ENCODE results near the gene PRSS35.
"Not testable (repeated sequence)": the region's sequence is repeated elsewhere in the genome, so short reads cannot be mapped to it uniquely, and the experiment has no call there.

Gene PRSS35

DNA sequence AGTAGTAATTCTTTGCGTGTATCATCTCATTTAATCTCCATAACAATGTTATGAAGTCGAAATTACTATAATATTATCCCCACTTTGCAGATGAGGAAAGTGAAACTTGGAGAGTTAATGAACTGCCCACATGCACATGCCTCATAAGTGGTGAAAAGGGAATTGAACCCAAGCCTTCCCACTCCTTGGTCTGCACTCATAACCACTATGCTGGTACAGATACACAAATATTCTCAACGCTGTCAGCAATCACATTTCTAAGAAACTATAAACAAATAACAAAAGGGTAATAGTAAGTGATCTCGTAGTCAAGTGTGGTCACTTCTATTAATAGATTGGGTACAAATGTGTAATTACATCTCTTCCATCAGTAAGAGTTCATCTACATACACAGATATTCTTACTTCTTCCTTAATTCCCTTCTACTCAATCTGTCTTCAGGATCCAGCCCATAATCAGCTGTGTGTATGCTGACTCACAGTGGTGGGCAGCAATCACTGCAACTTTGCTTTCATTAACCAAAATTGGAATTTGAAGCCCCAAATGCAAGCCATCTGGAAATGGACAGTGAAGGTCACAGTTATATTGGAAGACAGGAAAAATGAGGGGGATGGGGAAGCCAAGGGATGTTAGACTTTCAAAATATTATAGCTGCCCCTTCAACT, 6.6 kb downstream of the PRSS35 start:
- DNase-seq = no peak

DNA sequence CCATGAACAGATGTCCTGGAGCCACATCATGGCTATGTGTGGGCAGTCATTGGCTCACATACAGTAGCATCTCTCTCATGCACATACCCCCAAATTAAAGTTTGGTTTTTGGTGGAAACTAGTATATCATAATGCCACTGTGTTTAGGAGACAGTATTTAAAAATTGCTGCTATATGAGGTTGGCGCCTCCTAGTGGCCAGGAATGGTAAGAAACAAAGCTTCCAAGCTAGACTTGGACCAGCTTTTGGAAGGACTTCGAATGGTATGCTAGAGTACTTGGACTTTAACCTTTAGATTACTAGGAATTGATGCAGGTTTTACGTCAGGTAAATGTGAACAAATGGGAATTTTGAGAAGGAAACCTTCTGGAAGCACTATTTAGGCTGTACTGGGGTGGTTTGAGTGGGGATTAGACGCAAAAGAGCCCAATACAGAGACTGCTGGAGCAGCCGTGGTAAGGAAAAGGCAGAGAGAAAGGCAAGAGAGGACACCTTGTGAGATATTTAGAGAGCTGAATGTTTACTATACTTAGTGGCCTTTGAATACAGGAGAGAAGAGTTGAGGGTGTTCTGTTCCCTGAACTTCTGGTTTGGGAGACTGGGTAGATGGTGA, 23.8 kb downstream of the PRSS35 start:
- DNase-seq = peak; percentile 78

DNA sequence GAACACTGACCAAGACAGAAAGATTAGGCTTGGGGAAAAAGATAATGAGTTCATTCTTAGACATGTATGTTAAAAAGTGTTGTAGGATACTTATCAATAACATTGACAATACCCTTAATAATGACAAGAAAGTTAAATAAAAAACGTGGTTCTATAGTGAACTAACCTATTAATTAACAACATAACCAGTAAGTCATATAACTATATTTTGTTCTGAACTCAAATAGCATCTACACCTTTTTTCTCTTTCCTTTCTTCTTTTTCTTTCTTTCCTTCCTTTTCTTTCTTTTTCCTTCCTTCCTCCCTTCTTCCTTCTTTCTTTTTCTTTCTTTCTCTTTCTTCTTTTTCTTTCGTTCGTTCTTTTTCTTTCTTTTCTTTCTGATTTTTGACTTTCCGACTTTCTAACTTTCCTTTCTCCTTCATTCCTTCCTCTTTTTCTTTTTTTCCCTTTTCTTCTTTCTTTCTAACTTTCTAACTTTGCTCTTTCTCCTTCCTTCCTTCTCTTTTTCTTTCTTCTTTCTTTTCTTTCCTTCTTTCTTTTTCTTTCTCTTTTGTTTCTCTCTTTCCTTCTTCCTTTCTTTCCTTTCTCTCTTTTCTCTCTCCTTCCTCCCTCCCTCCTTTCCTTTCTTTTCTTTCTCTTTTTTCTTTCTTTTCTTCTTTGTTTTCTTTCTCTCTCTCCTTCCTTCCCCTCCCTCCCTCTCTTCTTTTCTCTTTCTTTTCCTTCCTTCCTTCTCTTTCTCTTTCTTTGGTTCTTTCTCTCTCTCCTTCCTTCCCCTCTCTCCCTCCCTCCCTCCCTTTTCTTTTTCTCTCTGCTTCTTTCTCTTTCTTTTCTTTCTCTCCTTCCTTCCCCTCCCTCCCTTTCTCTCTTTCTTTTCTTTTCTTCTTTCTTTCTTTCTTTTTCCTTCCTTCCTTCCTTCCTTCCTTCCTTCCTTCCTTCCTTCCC, 24.6 kb downstream of the PRSS35 start:
- DNase-seq = no peak

DNA sequence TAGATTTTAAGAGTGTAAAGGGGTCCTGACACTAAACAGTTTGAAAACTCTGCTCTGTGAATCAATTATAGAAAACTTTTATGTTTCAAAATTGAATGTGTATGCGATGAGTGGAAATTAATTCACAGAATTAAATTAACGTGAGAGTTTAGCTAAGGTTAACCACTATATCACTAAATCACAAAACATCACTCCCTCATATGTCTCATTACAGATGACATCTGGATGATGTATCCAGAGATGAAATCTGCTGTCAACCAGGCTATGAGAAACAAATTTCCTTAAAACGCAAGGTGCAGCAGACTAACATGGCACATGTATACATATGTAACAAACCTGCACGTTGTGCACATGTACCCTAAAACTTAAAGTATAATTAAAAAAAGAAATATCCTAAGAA, 27.3 kb downstream of the PRSS35 start:
- no peak for DNase-seq

DNA sequence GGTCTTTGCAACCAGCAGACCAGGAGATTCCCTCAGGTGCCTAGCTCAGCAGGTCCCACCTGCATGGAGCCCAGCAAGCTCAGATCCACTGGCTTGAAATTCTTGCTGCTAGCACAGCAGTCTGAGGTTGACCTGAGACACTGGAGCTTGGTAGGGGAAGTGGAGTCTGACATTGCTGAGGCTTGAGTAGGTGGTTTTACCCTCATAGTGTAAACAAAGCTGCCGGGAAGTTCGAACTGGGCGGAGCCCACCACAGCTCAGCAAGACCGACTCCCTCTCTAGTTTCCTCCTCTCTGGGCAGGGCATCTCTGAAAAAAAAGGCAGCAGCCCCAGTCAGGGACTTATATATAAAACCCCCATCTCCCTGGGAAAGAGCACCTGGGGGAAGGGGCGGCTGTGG, 34.3 kb downstream of the PRSS35 start:
- DNase-seq = no peak

DNA sequence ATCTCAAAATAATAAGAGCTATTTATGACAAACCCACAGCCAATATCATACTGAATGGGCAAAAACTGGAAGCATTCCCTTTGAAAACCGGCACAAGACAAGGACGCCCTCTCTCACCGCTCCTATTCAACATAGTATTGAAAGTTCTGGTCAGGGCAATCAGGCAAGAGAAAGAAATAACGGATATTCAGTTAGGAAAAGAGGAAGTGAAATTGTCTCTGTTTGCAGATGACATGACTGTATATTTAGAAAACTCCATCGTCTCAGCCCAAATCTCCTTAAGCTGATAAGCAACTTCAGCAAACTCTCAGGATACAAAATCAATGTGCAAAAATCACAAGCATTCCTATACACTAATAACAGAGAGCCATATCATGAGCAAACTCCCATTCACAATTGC, 38.1 kb downstream of the PRSS35 start:
- DNase-seq = not testable (repeated sequence)

DNA sequence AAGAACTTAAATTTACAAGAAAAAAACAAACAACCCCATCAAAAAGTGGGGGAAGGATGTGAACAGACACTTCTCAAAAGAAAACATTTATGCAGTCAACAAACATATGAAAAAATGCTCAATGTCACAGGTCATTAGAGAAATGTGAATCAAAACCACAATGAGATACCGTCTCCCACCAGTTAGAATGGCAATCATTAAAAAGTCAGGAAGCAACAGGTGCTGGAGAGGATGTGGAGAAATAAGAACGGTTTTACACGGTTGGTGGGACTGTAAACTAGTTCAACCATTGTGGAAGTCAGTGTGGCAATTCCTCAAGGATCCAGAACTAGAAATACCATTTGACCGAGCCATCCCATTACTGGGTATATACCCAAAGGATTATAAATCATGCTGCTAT, 39.4 kb downstream of the PRSS35 start:
- DNase-seq = not testable (repeated sequence)

DNA sequence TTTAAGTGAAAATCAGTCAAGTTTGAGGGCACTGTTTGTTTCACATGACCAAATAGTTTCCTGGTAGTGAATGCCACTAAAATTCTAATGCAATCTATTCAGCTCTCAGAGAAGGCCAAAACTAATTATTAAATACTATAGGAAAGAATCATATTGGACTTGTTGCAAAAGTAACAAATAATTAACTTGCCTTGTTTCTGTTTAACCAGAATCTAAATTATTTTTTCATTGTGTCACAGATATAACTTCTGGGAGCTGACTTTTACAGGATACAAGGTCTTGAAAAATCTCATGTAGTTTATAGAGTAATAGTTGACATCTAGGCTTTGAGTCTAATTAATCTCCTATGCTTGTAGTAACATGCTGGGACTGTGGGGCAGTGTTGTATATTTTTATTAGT, 44.5 kb downstream of the PRSS35 start:
- no peak for DNase-seq

DNA sequence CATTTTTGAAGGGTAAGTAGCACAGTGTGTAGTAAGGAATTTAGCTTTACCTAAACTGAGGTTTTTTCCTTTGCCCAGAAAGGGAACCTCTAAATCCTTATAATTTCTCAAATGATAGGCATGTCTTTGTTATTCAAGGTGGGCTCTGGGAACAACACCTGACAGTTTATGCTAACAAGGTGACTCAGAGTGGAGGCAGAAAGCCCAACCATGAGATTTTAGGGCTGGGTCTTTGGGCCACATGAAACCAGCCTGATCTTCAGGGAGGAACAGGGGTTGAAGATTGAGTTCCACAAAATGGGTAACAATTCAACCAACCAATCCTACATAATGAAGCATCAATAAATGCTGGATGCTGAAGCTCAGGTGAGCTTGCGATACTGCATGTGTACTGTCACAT, 46.6 kb downstream of the PRSS35 start:
- DNase-seq = no peak

DNA sequence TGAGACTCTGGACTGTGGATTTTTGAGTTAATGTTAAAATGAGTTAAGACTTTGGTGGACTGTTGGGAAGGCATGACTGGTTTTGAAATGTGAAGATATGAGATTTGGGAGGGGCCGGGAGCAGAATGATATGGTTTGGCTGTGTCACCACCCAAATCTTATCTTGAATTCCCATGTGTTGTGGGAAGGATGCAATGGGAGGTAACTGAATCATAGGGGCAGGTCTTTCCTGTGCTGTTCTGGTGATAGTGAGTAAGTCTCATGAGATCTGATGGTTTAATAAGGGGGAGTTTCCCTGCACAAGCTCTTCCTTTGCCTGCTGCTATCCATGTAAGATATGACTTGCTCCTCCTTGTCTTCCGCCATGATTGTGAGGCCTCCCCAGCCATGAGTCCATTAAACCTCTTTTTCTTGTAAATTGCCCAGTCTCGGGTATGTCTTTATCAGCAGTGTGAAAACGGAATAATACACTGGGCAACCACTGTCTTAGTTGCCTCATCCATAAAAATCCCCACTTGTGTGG, 59.4 kb downstream of the PRSS35 start:
- not testable (repeated sequence) for DNase-seq

DNA sequence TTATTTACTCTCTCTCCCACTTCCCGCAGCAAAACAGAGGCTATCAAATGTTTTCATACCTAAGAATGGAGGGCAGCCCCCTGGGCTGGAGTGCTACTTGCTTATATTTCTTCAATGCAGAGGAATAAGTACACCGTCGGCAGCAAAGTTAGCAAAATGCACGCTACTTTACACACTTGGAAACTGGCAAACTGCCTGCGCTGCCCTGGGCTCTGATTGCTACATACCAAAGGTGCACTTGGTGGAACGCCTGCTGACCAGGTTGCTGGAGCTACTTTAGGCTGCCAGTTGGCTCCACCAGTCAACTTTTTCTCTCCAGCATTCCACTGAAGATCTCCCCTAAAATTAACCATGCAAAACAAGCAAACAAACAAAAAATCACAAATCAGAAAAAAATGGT, 62.4 kb downstream of the PRSS35 start:
- DNase-seq = no peak
